HEK293 (cell line): ENCODE data around the gene OPN1SW.

Source experiments
- CTCF ChIA-PET: fragments of 350-600 bp; formaldehyde crosslinking; extraction: SDS; loops from one replicate; lab custom pipeline; 2021; ENCODE audit warnings: antibody characterized with exemption; lab: Yijun Ruan, JAX
- POLR2A ChIA-PET: fragments of 300-600 bp; formaldehyde crosslinking; extraction: SDS; loops from one replicate; lab custom pipeline; 2020; ENCODE audit warnings: antibody characterized with exemption, inconsistent platforms; lab: Yijun Ruan, JAX
- H3K27ac ChIP-seq: fragments of 200-500 bp; sonication (Bioruptor generic); 2 replicates; pipeline ENCODE4 v1.5.1; 2014; ENCODE audit warnings: low read depth, low read length, control low read depth, inconsistent platforms; ENCODE audit errors: extremely low read depth
- H3K36me3 ChIP-seq, 2 experiments: fragments of 200-500 bp in 1 of 2; sonication (Bioruptor generic) in 1 of 2; 1 replicate in 1 of 2; 2 replicates in 1 of 2; pipeline ENCODE4 v1.5.1; 2014 to 2017; ENCODE audit warnings: inconsistent platforms in 2 of 2, low read length in 2 of 2; ENCODE audit not compliant: control insufficient read depth in 2 of 2, insufficient read depth in 1 of 2
- H3K4me1 ChIP-seq: fragments of 200-500 bp; sonication (Bioruptor generic); 2 replicates; pipeline ENCODE4 v1.5.1; 2014; ENCODE audit warnings: mild to moderate bottlenecking, low read length, inconsistent platforms; ENCODE audit not compliant: control insufficient read depth, insufficient read depth
- H3K4me3 ChIP-seq: 2 replicates; pipeline ENCODE4 v1.5.1; 2011; ENCODE audit warnings: low read depth, mild to moderate bottlenecking, control low read depth, low read length, moderate library complexity
- H3K9me3 ChIP-seq: fragments of 200-500 bp; sonication (Bioruptor generic); 2 replicates; pipeline ENCODE4 v1.5.1; 2014; ENCODE audit warnings: low read depth, low read length, inconsistent platforms; ENCODE audit not compliant: control insufficient read depth, insufficient read depth
- BCL11A ChIP-seq: fragments of 450-650 bp; formaldehyde crosslinking; IDR thresholded peaks from 2 replicates; pipeline ENCODE4 v1.5.1; 2016; ENCODE audit warnings: low read depth, missing biosample characterization, missing genetic modification characterization
- GLI4 ChIP-seq: fragments of 450-650 bp; formaldehyde crosslinking; IDR thresholded peaks from 2 replicates; pipeline ENCODE4 v1.5.1; 2016; ENCODE audit warnings: missing biosample characterization, missing genetic modification characterization
- REST ChIP-seq: fragments of 450-650 bp; formaldehyde crosslinking; IDR thresholded peaks from 2 replicates; pipeline ENCODE4 v1.5.1; 2016; ENCODE audit warnings: missing biosample characterization, missing genetic modification characterization
- SCRT2 ChIP-seq: fragments of 450-650 bp; formaldehyde crosslinking; IDR thresholded peaks from 2 replicates; pipeline ENCODE4 v1.5.1; 2016; ENCODE audit warnings: missing biosample characterization, missing genetic modification characterization
- SP3 ChIP-seq: fragments of 450-650 bp; formaldehyde crosslinking; IDR thresholded peaks from 2 replicates; pipeline ENCODE4 v1.5.1; 2016; ENCODE audit warnings: missing biosample characterization, missing genetic modification characterization
- WT1 ChIP-seq: fragments of 450-650 bp; formaldehyde crosslinking; IDR thresholded peaks from 2 replicates; pipeline ENCODE4 v1.5.1; 2016; ENCODE audit warnings: missing biosample characterization, missing genetic modification characterization
- ZBTB21 ChIP-seq: fragments of 450-650 bp; formaldehyde crosslinking; IDR thresholded peaks from 2 replicates; pipeline ENCODE4 v1.5.1; 2017; ENCODE audit warnings: missing biosample characterization, missing genetic modification characterization
- ZEB2 ChIP-seq: fragments of 450-650 bp; formaldehyde crosslinking; IDR thresholded peaks from 2 replicates; pipeline ENCODE4 v1.5.1; 2016; ENCODE audit warnings: missing biosample characterization, missing genetic modification characterization
- ZFP3 ChIP-seq: fragments of 450-650 bp; formaldehyde crosslinking; IDR thresholded peaks from 2 replicates; pipeline ENCODE4 v1.5.1; 2016; ENCODE audit warnings: low read depth, missing biosample characterization, missing genetic modification characterization
- ZFP37 ChIP-seq: fragments of 450-650 bp; formaldehyde crosslinking; IDR thresholded peaks from 2 replicates; pipeline ENCODE4 v1.5.1; 2016; ENCODE audit warnings: missing biosample characterization, missing genetic modification characterization
- ZNF132 ChIP-seq: fragments of 450-650 bp; formaldehyde crosslinking; IDR thresholded peaks from 2 replicates; pipeline ENCODE4 v1.5.1; 2017; ENCODE audit warnings: missing biosample characterization, missing genetic modification characterization, borderline replicate concordance
- ZNF133 ChIP-seq: fragments of 450-650 bp; formaldehyde crosslinking; IDR thresholded peaks from 2 replicates; pipeline ENCODE4 v1.5.1; 2016; ENCODE audit warnings: missing biosample characterization, missing genetic modification characterization
- ZNF157 ChIP-seq: fragments of 450-650 bp; formaldehyde crosslinking; IDR thresholded peaks from 2 replicates; pipeline ENCODE4 v1.5.1; 2016; ENCODE audit warnings: missing biosample characterization, missing genetic modification characterization
- ZNF175 ChIP-seq: fragments of 450-650 bp; formaldehyde crosslinking; IDR thresholded peaks from 2 replicates; pipeline ENCODE4 v1.5.1; 2016; ENCODE audit warnings: missing biosample characterization, missing genetic modification characterization
- ZNF23 ChIP-seq: fragments of 450-650 bp; formaldehyde crosslinking; IDR thresholded peaks from 2 replicates; pipeline ENCODE4 v1.5.1; 2016; ENCODE audit warnings: missing biosample characterization, missing genetic modification characterization, borderline replicate concordance
- ZNF248 ChIP-seq: fragments of 450-650 bp; formaldehyde crosslinking; IDR thresholded peaks from 2 replicates; pipeline ENCODE4 v1.5.1; 2017; ENCODE audit warnings: missing biosample characterization, missing genetic modification characterization
- ZNF324 ChIP-seq: fragments of 450-650 bp; formaldehyde crosslinking; IDR thresholded peaks from 2 replicates; pipeline ENCODE4 v1.5.1; 2016; ENCODE audit warnings: missing biosample characterization, missing genetic modification characterization
- ZNF398 ChIP-seq: fragments of 450-650 bp; formaldehyde crosslinking; IDR thresholded peaks from 2 replicates; pipeline ENCODE4 v1.5.1; 2017; ENCODE audit warnings: missing biosample characterization, missing genetic modification characterization
- ZNF416 ChIP-seq: fragments of 450-650 bp; formaldehyde crosslinking; IDR thresholded peaks from 2 replicates; pipeline ENCODE4 v1.5.1; 2016; ENCODE audit warnings: missing biosample characterization, missing genetic modification characterization
- ZNF433 ChIP-seq: fragments of 450-650 bp; formaldehyde crosslinking; IDR thresholded peaks from 2 replicates; pipeline ENCODE4 v1.5.1; 2016; ENCODE audit warnings: missing biosample characterization, missing genetic modification characterization, low read depth
- ZNF513 ChIP-seq: fragments of 450-650 bp; IDR thresholded peaks from 2 replicates; pipeline ENCODE4 v1.5.1; 2018; ENCODE audit warnings: missing biosample characterization, missing genetic modification characterization
- ZNF514 ChIP-seq: fragments of 450-650 bp; formaldehyde crosslinking; IDR thresholded peaks from 2 replicates; pipeline ENCODE4 v1.5.1; 2016; ENCODE audit warnings: missing biosample characterization, missing genetic modification characterization
- ZNF571 ChIP-seq: fragments of 450-650 bp; formaldehyde crosslinking; IDR thresholded peaks from 2 replicates; pipeline ENCODE4 v1.5.0; 2017; ENCODE audit warnings: missing biosample characterization, missing genetic modification characterization
- ZNF747 ChIP-seq: fragments of 450-650 bp; formaldehyde crosslinking; IDR thresholded peaks from 2 replicates; pipeline ENCODE4 v1.5.1; 2016; ENCODE audit warnings: missing biosample characterization, missing genetic modification characterization

OPN1SW gene

GRCh38 chr7:128794020-128794419, 18.4 kb upstream of the OPN1SW start:
- CTCF ChIA-PET, result interaction anchor here (0.6 kb wide), 1 partner anchor 294 kb away, joined by 3 read pairs; no protein-coding TSS in a partner anchor
- no peak overlapping the region for H3K4me3 ChIP-seq
- H3K9me3 ChIP-seq, result no peaks in the 10 kb centered on the region
- peaks cover 2% of the 10 kb centered on the region; the same call in 1 of the 2 replicates for H3K4me1 ChIP-seq
- TF ChIP-seq ZNF513 (tag by site-specific recombination), result peak; percentile 88
- no peak for TF ChIP-seq SP3 (tag by site-specific recombination)
- TF ChIP-seq, all 188 proteins: peak for 1
- H3K36me3 ChIP-seq, result peaks cover 0 to 17% of the 10 kb centered on the region in 2 experiments; a peak in 2 of 3 replicates
- POLR2A ChIA-PET, result no interaction called here
- H3K27ac ChIP-seq, result no peak overlapping the region

GRCh38 chr7:128793181-128793547, 17.6 kb upstream of the OPN1SW start:
- ChIA-PET POLR2A (no interaction called here), CTCF (no interaction called here)
- peaks cover 2% of the 10 kb centered on the region; the same call in 1 of the 2 replicates for H3K4me1 ChIP-seq
- no peaks in the 10 kb centered on the region for H3K9me3 ChIP-seq
- H3K36me3 ChIP-seq, result peaks cover 0 to 17% of the 10 kb centered on the region in 2 experiments; a peak in 2 of 3 replicates
- H3K27ac ChIP-seq, result no peak overlapping the region
- no peak overlapping the region for H3K4me3 ChIP-seq
- TF ChIP-seq WT1 (tag by site-specific recombination), result no peak
- no peak for TF ChIP-seq GLI4 (tag by site-specific recombination)
- no peak for TF ChIP-seq ZNF248 (tag by site-specific recombination)
- TF ChIP-seq BCL11A (tag by site-specific recombination), result no peak
- no peak for TF ChIP-seq ZFP3
- no peak for TF ChIP-seq ZNF23 (tag by site-specific recombination)
- no peak for TF ChIP-seq ZNF133 (tag by site-specific recombination)
- no peak for TF ChIP-seq ZNF571 (tag by site-specific recombination)
- no peak for TF ChIP-seq ZNF398 (tag by site-specific recombination)
- TF ChIP-seq SCRT2 (tag by site-specific recombination), result no peak
- TF ChIP-seq ZNF132 (tag by site-specific recombination), result no peak
- no peak for TF ChIP-seq SP3 (tag by site-specific recombination)
- no peak for TF ChIP-seq ZNF157
- TF ChIP-seq ZBTB21 (tag by site-specific recombination), result no peak
- no peak for TF ChIP-seq ZNF514
- TF ChIP-seq ZNF324, result no peak
- TF ChIP-seq ZFP37, result no peak
- TF ChIP-seq ZNF433 (tag by site-specific recombination), result no peak
- TF ChIP-seq ZNF416, result no peak

GRCh38 chr7:128792471-128793180, 17.0 kb upstream of the OPN1SW start:
- Histone ChIP-seq H3K4me1 (peaks cover 2% of the 10 kb centered on the region; the same call in 1 of the 2 replicates), H3K27ac (no peak overlapping the region), H3K36me3 (peaks cover 0 to 17% of the 10 kb centered on the region in 2 experiments; a peak in 2 of 3 replicates), H3K9me3 (no peaks in the 10 kb centered on the region), H3K4me3 (no peak overlapping the region)
- TF ChIP-seq ZNF175 (tag by site-specific recombination) (no peak), REST (tag by site-specific recombination) (peak; percentile 71), ZEB2 (tag by site-specific recombination) (no peak), ZNF747 (tag by site-specific recombination) (no peak)
- CTCF ChIA-PET, result no interaction called here
- POLR2A ChIA-PET, result interaction anchor here (1.9 kb wide), 1 partner anchor 54 kb away, joined by 7 read pairs; the partner anchor contains the start of gene CALU
